ENCODE data around the gene ZNF423.

Gene ZNF423

DNA sequence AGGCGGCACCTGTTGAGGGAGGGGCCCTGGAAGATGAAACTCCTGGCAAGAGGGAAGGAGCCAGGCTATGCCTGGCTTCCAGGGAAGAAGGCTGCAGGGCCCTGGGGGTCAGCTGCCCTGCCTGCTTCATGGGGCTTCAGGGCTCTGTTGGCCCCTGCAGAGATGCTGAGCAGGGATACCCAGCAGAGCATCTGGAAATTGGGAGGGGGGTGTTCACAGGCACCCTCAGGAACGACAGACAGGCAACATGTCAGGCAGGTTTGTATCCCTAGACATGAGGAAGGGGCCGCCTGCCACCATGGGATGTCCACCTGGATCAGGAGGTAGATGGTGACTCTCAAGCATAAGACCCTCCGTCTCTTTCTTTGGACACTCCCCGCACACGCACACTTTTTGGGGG, 13.8 kb upstream of the ZNF423 start:
- no peak for DNase-seq

DNA sequence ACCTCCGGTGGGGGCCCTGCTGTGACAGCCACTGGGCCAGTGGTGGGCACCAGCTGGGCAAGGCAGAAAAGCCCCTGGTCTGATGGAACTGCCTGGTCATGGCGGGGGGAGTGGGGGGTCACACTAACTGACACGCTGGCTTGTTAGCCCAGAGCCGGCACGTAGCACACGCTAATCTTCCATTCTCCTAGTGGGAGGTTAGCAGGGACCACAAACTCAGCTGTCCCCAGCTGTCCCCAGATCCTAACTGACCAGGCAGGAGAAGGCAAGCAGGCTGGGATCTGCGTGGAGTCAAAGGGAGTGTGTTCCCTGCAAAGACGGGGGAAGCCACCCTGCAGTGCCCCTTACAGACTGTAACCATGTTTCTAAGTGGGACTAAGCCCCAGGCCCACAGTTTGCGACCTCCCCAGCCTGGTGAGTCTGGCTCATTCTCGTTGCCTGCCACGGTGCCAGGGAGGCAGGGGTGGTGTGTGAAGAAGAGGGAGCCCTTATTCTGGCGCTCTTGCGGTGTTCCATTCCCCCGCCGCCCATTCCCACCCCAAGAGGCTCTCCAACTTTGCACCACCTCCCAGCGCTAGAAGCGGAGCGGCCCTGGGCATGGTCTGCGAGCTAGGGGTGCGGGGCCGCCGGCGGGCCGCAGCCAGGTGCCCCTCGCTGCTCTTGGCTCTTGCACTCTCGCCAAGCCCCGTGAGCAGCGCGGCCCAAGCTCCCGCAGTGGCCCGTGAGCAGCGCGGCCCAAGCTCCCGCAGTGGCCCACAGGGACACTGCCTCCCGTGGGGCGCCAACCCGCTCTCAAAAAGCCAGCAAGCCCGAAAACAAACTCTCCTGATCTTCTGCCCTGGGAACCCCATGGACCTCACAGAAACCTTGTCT, 12.1 kb upstream of the ZNF423 start:
- no peak for DNase-seq

DNA sequence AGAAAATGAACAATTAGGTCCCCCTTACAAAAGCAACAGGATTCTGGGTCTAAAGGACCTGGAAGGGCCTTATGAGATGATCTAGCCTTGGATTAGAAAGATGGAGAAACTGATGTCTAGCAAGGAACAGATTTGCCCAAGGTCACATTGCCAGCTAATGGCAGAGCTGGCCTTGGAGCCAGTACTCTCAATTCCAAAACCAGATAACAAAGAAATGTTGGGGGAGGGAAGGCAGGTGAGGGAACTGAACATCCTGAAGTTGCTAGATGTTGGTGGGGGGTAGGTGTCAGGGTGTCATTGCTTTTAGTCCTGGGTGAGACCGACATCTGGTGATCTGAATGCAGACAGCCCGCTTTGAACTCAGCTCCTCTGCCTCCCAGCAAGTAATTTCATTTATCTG, 11.3 kb upstream of the ZNF423 start:
- no peak for DNase-seq

DNA sequence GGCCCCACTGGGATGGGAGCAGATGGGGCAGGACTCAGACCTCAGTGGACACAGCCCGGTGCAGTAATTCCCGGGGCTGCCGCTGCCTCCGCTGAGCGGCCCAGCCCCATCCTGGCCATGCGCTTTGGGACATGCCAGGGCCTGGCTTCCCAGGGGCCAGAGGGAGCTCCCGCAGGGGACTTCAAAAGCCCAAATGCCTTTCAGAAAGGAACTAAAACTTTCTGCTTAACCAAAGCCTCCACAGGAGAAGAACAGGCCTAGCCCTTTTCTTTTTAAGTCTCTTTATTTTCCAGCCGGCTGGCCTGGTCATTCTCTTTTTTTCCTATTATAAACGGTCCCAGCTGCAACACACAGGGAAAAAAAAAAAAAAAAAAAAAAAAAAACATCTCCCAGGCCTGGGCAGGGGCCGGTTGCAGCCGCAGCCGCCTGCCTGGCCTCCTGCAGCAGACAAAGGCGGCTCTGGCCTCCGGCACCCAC, 10.7 kb upstream of the ZNF423 start:
- no peak for DNase-seq

DNA sequence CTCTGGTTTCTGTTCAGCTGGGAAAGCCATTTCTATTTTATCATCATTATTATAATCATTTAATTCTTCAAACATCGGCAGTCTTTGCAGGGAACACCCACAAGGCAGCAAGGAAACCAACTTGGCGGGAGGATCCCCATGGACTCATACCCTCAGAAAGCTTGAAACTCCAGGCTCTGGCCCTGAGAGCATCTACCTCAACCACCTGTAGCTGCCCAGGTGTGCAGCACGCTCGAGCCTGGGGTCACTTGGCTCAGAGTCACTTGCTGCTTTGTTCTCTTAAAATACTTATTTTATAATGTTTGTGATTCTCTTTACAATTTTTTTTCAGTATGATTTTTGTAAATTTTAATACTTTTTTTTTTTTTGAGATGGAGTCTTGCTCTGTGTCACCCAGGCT, 6.8 kb upstream of the ZNF423 start:
- DNase-seq: no peak

DNA sequence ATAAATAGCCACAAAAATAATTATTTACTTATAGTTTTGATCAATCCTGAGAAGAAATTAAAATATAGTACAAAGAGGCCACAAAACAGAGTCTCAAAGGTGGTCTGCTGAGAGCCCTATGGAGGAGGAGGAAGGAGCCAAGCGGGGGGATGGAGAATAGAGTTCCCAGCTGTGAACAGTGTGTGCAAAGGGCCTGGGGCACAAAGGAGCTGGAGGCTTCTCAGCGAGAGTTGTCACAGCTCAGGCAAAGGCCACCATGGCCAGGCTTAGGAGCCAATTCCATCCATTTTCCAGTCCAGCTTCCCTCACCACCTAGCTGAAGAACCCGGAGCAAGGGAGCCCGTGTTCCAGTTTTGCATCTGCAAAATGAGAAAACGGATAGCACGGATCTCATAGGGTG, 5.4 kb upstream of the ZNF423 start:
- no peak for DNase-seq

DNA sequence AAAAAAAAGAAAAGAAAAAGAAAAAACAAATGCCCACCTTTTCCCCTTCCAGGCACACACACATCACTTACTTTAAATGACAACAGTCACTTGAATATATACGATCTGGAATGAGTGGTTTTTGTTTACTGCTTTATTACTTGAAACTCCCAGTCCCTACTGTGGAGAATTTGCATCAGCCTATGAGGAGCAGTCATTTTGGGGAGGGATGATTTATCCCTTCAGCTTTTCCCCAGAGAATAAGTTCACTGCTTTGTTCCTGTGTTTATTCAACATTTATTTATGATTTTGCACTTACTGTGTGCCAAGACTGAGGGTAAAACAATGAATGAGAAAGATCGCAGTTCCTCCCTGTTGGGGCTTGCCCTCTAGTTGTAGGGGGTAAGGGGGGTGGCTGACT, 4.7 kb upstream of the ZNF423 start:
- no peak for DNase-seq

DNA sequence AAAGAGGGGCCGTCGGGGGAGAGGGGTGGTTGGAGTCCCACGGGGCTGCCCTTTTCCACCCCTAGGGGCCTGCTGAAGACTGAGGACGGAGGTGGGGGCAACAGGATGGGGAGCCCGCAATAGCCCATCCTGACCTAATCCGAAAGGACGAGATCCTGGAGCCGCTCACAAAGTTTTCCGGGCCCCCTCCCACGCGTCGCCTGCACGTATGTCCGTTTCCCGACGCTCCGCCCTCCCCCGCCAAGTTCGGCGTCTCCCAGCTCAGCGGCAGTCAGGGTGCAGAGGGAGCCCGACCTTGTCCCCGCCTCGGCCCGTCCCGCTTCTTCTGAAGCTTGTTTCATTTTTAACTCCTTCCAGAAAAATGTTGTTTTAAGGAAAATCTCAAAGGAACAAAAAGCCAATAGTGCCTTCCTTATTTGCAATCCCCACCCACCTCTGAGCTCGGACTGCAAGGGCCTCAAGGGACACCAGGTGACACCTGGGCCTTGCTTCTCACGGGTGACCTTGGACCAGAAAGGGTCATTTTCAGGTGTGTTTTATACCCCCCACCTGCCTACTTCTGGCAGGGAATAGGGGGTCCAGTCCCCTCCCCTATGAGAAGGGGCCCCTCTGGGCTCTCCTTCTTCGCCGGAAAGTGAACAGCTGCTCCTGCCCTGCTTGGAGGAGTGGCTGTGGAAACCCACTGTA, 3.4 kb upstream of the ZNF423 start:
- DNase-seq: no peak

DNA sequence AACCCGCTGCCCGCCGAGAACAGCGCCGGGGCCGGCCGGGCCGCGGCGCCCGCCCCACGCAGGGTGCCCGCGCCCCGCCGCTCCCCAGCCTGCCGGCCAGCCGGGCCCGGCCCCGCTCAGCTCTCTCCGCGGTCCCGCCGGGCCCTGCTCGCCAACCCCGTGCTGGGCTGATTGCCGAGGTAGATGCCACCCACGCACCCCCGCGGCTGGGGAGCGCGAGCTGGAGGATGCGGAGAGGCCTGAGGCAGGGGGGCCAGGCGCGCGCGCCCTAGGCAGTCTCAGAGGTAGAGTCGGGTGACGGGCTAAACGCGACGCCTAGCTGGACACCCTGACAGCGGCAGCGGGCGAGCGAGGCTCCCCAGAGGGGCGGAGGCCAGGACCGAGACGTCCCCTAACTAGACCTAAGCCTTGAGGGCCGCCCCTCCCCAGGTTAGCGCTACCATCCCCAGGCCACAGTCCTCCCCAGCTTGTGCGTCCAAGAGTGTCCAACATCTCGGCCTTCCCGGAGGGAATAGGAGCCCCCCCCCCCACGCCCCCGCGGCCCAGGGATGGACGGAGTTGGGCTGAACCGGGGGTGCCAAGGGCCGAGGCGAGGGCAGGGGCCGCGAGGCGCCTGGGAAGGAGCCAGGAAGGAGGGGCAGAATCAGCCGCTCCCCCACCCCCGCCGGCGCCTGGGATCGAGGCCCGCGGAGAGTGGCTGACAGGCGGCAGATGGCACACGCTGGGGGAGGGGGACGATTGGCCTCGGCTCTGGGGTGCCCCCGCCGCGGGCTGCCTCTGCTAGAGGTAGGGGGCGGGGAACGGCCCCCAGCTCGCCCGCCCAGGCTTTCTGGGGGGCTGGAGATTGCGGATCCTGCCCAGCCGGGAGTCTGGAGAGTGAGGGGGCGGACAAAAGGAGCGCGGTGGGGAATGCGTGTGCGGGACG, 2.5 kb upstream of the ZNF423 start:
- DNase-seq: peak; percentile 62

DNA sequence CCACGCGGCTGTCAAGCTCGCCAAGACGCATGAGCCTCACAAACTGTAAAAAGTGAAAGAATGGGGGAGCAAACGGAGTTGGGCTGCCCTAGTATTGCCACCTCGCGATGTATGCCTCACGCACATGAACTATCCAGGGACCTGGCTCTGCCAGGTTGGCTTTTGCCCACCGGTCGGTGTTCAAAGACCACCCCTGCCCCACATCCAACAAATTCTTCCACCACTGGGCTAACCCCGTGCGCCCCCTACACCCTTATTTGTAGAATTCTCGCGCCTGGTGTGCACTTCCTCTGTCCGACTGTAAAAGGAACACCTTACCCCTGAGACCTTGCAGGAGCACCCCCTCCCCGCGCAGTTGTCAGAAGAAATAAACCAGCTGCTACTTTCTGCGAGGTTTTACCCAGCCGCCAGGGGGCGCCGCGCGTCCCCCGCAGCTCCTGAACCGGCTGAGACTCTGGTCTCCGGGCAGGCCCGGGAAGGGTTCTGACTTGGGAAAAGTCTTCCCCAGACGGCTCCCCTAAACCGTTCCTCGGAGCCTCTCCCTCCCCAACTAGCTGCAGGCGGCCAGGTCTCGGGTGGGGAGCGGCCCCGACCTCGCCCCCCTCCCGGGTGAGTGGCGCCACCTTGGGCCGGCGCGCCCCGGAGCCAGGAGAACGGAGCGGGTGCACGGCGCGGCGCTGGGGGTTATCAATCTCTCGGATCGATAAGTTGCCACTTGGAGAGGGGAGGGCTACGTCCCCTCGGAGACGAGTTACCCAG, 1.7 kb upstream of the ZNF423 start:
- peak; percentile 48 for DNase-seq

DNA sequence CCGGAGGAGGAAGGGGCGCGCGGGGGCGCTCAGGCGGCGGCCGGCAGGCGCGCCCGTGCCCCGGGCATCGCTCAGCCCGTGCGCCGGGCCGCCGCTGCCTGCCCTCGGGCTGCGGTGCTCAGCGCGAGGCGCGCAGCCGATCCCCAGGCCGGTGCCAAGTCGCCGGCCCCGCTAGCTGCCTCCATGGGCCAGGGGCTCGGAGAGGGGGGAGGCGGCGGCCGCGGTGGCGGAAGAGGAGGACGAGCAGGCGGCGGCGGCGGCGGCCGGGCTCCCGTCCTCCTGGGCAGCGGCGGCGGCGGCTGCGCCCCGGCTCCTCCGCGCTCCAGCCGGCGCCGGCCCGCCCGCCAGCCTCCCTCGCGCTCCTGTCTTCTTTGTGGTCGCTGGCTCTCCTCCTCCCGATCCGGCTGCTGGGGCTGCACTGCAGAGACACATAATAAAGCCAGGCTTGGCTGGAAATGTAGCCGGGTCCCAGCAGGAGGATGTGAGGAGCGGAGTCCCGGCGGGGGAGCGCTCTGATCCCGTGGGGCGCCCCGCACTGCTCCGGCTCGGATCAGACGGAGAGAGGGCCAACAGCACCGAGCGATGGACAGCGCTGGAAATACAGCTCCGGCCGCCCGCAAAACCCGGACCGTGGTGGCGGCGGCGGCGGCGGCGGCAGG, 889 bp upstream of the ZNF423 start:
- DNase-seq: peak; percentile 14

DNA sequence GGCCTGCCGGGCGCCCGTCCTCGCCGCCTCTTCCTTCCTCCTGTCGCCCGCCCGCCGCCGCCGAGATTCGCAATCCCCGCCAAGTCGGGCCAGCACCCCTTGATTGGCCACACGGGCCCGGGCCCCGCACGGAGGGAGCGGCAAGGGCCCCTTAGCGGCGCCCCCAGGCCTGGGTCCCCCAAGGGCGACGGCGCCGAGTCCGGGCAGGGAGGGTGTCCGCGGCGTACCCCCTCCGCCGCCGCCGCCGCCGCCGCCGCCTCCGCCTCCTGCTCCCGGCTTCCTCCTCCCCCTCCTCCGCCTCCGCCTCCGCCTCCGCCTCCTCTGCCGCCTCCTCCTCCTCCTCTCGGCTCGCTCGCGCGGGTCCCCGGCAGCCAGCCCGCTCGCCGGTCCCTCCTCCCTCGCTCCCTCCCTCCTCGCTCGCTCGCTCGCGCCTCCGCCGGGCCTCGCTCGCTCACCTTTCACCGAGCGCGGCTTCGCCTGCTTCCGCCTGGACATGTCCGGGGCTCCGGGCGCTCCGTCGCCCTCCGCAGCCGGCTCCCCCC, 561 bp downstream of the ZNF423 start:
- peak; percentile 42 for DNase-seq

DNA sequence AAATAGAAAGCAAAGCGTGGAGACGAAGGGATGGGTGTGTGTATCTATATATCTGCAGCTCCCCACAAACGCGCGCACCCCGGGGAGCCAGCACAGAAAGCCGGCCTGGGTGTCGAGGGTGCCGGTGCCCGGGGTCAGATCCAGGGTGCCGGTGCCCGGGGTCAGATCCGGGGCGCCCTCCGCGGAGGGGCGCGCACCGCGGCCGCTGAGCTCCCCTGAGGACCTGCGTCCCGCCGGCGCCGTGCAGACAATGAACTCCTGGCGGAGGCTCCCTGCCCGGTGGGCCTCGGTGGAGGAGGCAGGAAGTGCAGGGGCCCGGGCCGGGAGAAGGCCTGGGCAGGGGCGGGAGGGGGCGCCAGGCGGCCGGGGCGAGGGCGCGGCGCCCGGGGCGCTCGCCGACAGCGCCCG, 1.1 kb downstream of the ZNF423 start:
- DNase-seq: no peak

DNA sequence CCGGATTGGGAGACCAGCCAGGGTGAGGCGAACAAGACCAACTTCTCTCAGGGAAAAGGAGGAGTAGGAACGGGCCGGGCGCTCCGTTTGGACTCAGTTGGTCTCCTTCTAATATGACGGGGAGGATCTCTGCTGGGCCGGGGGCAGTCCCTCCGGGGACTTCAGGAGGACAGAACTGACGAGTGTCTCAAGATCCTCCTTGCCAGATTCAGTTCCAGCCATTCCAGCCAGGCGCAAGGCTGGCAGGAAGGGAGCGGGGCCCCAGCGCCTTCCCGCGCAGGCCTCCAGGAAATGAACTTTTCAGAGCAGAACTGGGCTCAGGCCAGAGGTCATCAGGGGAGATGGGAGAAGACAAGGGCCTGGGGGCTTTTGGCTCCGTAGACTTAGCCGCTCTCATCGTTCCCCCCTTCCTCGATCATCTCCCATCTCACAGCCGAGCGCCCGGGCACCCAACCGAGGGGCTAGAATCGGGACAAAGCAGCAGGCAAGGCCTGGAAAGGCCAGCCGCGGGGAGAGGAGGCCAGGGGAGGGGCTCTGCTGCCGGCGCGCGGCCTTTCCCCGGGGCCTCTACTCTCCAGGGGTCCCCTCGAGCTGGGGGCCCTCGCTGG, 1.6 kb downstream of the ZNF423 start:
- DNase-seq: no peak

DNA sequence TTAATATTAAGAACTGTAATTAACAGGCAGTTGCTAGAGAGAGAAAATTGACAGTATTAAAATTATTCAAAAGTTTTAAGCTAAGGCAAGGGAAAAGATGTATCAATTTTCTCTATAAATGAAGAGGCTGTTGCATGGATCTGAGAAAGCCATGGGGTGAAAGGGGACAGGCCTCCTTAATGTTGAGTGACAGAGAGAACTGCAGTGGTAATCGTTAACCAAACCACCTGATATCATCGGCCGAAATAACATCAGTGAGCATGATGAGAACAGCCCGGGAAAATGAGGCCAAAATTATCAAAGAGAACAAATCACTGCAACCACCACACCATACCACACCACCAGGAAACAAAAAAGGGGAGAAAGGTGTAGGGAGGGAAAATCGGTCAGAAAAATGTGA, 3.6 kb downstream of the ZNF423 start:
- no peak for DNase-seq

DNA sequence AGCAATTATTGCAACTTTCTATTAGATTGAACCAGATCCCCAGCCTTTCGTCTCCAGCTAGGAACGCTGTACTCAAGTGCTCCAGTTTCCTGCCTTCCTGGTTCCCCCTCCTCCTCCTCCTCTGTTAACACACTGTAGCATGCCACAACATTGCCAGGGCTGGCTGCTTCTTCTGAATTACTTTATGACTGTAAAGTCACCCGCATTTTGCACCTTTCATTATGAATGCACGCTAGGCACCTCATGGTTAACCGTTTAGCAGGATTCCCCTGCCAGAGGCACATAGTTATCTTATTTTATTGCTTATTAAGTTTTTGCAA, 4.5 kb downstream of the ZNF423 start:
- no peak for DNase-seq

DNA sequence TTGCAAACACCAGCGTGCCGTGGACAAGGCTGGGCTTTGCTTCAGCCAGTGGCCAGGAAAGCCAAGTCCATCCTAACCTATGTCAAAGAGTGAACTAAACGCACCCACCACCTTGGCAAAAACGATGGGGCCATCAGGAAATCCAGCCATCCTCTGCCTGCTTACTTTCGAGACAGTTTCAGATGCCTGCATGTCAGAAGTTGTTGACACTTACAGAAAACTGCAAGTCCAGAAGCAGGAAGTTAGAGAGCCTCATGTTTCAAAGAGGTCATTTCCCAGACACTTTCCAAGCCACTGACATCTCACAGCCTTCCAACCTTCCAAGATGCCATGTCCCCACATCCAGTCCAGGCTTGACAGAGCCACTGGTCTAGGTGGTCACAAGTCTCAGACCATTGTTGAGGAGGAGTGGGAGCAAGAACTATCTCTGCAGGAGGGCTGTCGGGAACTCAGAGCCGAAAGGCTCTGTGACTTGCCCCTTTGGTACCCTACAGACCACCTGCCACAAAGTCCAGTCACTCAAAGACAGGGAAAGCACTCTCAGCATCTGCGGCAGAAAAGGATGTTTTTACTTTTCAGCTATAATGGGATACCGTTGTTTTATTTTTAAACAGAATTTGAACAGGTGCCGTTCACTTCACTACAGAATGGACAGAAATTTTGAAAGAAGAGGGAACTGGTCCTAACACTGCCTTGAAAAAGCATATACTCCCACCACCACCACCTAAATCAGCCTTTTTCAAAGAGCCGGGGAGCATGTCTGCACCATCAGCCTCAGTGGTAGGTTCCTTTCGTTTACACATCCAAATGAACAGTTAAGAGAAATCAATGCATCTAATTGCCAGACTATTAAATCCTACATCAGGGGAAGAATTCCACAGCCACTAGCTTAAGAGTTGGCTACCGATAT, 5.1 kb downstream of the ZNF423 start:
- no peak for DNase-seq

DNA sequence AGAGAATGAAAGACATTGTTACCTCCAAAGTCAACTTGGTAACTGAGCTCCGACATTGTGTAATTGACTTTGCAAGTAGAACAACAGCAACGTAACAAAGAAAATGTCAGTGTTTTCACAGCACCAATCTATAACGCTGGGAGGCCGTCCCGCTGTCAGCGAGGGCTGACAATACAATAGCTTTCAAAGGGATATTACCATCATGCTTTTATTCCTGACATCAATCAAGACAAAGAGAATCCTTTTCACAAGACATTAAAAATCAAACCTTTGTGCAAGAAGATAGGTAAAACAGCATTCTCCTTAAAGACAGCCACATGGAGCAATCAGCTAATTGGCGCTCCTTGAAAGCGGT, 6.2 kb downstream of the ZNF423 start:
- DNase-seq: no peak

DNA sequence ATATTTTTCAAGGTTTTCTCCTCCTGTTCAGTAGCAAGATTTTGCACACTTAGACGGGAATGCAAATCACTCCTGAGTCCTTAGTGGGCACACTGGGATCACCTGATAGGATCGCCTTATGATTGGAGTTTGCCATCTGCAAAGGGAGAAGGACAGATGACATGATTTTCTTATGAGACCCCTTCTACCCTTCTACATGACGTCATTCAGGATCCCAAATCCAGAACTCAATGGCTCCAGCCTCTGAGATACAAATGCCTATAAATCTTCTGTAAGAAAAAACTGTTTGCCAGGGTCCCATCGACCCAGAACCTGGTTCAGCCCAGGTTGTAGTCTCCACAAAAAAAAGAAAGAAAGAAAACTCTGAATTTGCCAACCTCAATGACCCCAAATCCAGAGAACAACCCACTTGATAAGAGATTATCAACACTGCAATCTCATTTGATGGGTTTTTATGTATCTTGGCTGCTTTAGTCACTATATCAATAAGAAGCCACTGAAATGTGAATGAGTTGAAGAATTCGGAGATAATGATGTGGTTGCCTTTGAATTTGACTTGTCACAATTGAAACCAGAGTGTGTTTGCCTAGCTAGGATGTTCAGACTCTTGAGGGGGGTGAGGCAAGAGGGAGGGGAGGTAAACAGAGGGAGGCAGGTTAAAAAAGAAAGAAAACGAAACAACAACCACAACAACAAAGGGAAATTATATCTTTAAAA, 6.7 kb downstream of the ZNF423 start:
- no peak for DNase-seq

DNA sequence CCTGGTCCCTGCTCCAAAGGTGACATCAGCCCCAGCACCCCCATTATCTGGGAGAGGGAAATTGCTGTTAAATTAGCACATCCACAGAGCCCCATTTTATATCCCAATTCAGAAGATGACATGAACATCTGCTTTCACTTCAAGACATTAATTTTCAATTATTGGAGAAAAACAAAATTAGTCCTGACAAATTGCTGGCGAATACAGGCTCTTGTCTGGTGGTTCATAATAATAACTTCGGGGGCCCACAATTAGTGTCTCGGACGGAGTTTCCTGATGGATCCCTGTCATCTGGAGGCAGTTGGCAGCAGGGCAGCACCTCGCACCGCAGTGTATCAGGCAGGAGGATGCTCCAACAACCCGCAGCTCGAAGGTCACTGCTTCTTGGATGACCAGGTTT, 7.4 kb downstream of the ZNF423 start:
- no peak for DNase-seq

Data from stimulated activated CD4-positive, alpha-beta T cell treated with anti-CD3 and anti-CD28 coated beads, Interleukin-4, amount 100 ng/mL, for 1 hour (primary cell).